Gastrocnemius medialis (tissue), 4 donors: ENCODE data around the gene SRPK2.

Experiments used
- POLR2A ChIP-seq, 2 donors: fragments of 450-650 bp; IDR thresholded peaks; one replicate each; pipeline ENCODE4 v1.6.1; 2017; ENCODE audit warnings: antibody characterized with exemption in 2 of 2, mild to moderate bottlenecking in 2 of 2, moderate library complexity in 2 of 2
- TF ChIP-seq, protein P1 (sequence below), 5 experiments: fragments of 450-650 bp in 3 of 5; fragments of 200-600 bp in 2 of 5; sonication (generic) in 2 of 5; IDR thresholded peaks in 4 of 5; conservative IDR thresholded peaks in 1 of 5; 1 replicate in 4 of 5; 2 replicates in 1 of 5; pipeline ENCODE4 v1.5.1; 2016 to 2019; ENCODE audit warnings: antibody characterized with exemption in 5 of 5, mild to moderate bottlenecking in 3 of 5, moderate library complexity in 3 of 5

DNA sequence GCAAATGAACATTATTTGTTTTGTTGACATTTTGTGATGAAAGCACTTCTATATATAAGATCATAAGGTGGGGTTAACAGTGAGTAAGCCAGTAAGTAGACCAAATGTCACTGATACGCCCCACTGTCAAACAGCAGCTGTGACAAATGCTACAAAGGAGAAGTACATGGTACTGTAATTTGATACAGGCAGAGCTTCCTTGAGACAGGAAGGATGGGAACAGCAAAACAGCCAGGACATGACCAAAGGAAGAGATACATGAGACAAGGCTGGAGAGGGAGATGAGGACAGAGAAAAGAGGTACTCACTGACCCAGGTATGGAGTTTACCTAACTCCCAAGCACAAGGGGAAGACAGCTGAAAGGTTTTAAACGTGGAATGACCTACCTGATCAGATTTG lies 127.0 kb downstream of the SRPK2 start:
- TF ChIP-seq, protein P1, sequence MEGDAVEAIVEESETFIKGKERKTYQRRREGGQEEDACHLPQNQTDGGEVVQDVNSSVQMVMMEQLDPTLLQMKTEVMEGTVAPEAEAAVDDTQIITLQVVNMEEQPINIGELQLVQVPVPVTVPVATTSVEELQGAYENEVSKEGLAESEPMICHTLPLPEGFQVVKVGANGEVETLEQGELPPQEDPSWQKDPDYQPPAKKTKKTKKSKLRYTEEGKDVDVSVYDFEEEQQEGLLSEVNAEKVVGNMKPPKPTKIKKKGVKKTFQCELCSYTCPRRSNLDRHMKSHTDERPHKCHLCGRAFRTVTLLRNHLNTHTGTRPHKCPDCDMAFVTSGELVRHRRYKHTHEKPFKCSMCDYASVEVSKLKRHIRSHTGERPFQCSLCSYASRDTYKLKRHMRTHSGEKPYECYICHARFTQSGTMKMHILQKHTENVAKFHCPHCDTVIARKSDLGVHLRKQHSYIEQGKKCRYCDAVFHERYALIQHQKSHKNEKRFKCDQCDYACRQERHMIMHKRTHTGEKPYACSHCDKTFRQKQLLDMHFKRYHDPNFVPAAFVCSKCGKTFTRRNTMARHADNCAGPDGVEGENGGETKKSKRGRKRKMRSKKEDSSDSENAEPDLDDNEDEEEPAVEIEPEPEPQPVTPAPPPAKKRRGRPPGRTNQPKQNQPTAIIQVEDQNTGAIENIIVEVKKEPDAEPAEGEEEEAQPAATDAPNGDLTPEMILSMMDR (IDR thresholded peaks at IDR 0.05 in 4 of 5, conservative IDR thresholded peaks at IDR 0.05 in 1 of 5), result no peak
- no peak for TF ChIP-seq POLR2A (IDR thresholded peaks at IDR 0.05)
